HG03025 (cell line): ENCODE results near the gene HSD3B7.
"Not testable (repeated sequence)": the region's sequence is repeated elsewhere in the genome, so short reads cannot be mapped to it uniquely, and the experiment has no call there.

Source experiments
- ATAC-seq: cut with Tn5 transposase; IDR thresholded peaks from one replicate; pipeline ENCODE4 v1.9.1; 2021; ENCODE audit warnings: mild to moderate bottlenecking, moderate library complexity; ENCODE audit not compliant: unreplicated experiment, low FRiP score

Gene HSD3B7

DNA sequence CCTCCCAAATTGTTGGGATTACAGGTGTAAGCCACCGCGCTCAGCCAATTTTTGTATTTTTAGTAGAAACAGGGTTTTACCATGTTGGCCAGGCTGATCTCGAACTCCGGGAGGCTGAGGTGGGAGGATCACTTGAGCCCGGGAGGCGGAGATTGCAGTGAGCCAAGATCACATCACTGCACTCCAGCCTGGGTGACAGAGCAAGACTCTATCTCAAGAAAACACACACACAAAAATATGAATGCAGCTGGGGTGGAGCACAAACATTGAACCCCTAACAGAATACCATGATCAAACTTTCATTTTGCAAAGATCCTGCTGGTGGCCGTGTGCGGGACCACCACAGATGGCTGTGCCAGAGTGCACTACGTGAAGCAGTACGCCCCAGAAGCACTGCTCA, 32.7 kb downstream of the HSD3B7 start:
- not testable (repeated sequence) for ATAC-seq

DNA sequence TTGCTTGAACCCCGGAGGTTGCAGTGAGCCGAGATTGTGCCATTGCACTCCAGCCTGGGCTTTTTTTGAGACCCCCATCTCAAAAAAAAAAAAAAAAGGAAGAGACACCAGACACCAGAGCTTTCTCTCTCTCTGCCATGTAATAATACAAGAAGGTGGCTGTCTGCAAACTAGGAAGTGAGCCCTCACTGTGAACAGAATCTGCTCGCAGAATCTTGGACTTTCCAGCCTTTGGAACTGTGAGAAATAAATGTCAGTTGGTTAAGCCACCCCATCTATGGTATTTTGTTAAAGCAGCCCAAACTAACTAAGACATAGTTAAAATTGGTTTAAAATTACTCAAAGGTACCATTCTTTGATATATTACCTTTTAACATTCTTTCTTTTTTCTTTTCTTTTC, 35.5 kb downstream of the HSD3B7 start:
- no peak for ATAC-seq

DNA sequence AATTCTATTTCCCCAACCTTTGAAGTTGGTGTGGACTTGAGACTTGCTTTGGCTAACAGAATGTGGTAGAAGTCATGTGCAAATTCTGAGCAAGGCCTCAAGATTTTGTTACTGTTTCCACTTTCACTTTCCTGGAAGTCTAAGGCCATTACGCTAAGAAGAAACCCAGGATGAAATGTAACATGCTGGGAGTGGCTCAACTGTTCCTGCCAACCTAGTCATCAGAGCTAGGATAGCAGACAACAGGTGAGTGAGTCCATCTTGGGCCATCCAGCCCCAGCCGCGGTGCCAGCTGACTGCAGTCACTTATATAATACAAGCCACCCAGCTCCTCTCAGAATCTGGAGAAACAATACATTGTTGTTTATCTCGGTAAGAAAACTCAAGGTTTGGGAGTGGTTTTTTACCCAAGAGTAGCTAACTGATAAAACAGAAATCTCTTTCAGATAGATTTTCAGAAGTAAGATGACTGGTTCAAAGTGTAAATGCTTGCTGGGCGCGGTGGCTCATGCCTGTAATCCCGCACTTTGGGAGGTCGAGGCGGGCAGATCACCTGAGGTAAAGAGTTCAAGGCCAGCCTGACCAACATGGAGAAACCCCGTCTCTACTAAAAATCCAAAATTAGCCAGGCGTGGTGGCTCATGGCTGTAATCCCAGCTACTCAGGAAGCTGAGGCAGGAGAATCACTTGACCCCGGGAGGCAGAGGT, 37.7 kb downstream of the HSD3B7 start:
- ATAC-seq = no peak

DNA sequence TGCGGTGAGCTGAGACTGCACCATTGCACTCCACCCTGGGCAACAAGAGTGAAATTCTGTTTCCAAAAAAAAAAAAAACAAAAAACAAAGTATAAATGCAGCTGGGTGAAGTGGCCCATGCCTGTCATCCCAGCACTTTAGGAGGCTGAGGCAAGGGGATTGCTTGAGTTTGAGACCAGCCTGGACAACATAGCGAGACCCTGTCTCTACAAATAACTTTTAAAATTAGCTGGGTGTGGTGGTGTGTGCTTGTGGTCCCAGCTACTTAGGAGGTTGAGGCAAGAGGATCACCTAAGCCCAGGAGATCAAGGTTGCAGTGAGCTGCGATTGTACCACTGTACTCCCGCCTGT, 38.2 kb downstream of the HSD3B7 start:
- ATAC-seq = no peak

DNA sequence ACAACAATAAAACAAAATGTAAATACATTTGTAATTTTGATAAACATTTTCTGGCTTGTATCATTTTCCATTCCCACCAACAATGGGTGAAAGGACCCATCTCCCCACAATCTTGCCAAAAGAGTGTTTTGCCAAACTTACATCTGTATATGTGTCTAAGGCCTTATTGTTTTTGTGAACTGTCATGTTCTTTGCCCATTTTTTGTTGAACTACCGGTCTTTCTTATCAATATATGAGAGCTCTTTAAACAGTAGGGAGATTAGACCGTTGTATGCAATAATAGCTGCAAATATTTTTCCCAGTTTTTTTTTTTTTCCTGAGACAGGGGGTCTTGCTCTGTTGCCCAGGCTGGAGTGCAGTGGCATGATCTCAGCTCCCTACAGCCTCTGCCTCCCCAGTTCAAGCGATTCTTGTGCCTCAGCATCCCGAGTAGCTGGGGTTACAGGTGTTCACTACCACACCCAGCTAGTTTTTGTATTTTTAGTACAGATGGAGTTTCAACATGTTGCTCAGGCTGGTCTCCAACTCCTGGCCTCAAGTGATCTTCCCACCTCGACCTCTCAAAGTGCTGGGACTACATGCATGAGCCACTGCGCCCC, 38.7 kb downstream of the HSD3B7 start:
- no peak for ATAC-seq

DNA sequence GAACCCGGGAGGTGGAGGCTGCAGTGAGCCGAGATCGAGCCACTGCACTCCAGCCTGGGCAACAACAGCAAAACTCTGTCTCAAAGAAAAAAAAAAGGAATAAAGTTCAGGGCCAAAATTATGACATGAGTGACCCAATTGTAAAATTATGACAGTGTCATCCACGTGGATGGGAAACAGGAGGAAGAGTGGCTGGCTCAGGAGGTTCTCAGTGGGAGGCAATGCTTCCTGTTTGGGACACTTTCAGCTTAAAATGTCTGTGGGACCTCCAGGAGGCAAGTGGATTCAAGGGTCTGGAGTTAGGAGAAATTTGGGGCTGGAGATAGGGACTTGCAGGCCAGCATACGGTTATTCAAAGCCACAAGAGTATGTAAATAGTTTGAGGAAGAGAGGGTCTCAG, 40.3 kb downstream of the HSD3B7 start:
- ATAC-seq = no peak

DNA sequence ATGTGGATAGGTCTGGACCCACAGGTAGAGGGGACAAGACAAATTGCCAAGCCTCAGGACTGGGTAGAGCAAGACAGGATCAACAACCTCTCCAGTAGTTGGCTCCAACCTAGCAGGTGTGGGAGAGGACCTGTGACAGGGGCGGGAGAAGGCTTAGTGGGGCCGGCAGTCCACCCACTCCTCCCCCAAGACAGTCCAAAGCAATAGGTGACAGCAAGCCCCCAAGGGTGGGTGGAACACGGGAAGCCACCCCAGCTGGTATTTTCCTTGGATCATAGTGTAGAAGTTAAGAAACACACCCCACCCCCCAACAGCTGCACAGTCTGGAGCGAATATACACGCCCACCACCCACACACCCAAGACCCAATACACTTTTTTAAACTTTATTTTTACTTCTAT, 44.3 kb downstream of the HSD3B7 start:
- ATAC-seq = no peak

DNA sequence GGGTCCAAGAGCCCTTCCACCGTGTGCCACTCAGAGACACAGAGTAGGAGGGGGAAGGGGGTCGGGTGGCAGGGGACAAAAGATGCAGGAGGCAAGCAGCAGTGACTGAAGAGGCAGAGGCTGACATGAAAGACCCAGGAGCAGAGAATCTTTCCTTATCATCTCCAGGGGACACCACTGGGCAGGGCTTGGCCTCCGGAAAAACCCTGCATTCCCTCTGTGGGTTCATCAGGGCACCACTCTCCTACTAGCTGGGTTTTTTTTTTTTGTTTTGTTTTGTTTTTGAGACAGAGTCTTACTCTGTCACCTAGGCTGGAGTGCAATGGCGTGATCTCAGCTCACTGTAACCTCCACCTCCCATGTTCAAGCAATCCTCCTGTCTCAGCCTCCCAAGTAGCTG, 46.3 kb downstream of the HSD3B7 start:
- no peak for ATAC-seq

DNA sequence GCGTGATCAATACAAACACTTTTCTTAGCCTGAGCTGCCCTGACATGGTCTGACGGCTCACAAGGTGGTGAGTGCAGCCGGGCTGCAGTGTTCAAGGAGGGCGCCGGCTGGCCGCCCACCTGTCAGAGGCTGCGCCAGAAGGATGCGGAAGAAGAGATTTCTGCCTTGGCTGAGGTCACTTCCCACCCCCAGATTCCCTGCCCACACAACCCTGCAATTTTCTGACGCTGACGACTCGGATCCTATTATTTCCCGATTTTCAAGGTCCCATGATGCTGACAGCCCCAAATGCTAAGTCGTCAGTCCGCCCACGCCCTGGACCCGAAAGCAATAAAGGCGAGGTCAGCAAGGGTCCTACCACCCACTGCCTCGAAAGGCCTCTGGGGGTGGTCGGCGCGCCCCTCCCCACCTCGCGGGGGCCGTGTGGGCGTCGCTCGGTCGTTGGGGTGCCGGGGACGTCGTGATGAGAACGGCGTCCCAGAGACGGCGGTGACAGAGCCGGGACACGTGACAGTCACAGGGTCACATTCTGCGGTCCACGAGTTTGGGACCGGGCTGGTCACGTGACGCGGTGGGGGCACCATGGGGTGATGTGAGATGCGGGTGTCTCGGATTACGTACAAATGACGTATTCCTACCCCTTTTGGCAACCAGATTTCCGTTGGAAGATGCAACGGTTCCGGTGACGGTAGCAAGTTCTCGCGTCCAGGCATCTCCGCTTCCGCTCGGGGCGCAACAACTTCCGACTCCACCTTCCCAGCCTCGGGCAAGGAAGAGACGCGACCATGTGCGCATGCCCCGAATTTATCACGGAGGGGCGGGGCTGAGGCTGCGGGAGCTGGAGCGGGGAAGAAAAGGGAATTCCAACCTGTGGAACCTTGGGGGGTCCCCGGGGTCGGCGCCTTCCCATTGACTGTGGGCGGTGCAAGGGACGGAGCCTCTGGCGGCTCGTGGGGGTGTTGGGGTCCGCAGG, 48.0 kb downstream of the HSD3B7 start, which contains the start of gene STX4:
Gene STX4 (plus strand): TSS at position 823 of the 973 bp plus-strand sequence. CDS start 248 bp downstream, outside the sequence.
- peak; percentile 70 for ATAC-seq

DNA sequence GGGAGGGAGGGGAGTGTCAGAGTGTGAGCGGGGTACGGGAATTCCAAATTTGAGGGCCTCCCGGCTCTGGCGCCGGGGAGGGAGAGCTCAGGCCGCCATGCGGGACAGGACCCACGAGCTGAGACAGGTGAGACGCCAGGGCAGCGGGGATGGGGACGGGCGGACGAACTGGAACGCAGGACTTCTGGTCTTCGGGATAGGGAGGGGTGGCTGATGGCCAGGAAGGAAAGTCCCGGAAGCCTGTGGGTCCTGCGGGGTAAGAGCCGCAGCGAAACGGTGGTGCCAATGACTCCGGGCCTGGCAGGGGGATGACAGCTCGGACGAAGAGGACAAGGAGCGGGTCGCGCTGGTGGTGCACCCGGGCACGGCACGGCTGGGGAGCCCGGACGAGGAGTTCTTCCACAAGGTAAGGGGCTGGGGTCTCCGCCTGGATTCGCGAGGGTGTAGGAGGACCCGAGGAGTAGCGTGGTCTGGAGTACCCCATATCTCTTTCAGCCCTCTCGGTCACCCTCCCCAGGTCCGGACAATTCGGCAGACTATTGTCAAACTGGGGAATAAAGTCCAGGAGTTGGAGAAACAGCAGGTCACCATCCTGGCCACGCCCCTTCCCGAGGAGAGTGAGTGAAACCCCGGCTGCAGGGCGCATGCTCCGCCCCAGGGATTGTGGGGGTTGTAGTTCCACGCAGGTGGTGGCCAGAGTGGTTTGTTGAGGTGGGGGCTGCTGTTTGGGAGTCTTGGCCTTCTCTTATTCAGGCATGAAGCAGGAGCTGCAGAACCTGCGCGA, 48.9 kb downstream of the HSD3B7 start:
- peak; percentile 30 for ATAC-seq

DNA sequence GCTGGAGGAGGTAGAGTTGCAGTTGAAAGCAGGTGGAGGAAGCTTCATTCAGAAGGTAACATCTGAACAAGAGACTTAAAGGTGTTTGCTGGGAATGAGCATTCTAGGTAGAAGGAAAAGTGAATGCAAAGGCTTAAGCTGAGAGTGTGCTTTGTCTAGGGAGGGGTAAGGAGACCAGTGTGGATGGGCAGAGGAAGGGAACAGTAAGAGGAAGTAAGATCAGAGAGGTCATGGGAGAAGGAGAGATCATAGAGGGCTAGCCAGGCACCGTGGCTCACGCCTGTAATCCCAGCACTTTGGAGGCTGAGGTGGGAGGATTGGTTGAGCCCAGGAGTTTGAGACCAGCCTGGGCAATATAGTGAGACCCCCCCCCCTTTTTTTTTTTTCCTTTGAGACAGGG, 51.7 kb downstream of the HSD3B7 start:
- no peak for ATAC-seq
